ENCODE results near the gene DYNC1H1.

The DYNC1H1 gene

GRCh38 chr14:102044566-102044965 lies 80.2 kb downstream of the DYNC1H1 start:
- no peak overlapping the region for H3K9ac ChIP-seq
- no peaks in the 10 kb centered on the region for H3K27me3 ChIP-seq (ENCODE audit: insufficient read depth, low read depth)
- no peak overlapping the region for H2AFZ ChIP-seq (ENCODE audit: low read depth)
- H4K20me1 ChIP-seq (ENCODE audit: insufficient read depth), result no peaks in the 10 kb centered on the region
- H3K4me2 ChIP-seq, result no peak overlapping the region
- TF ChIP-seq CTCF (conservative IDR thresholded peaks at IDR 0.05; ENCODE audit: low read depth, low read length), result no peak
- no peaks in the 10 kb centered on the region for H3K4me1 ChIP-seq (ENCODE audit: low read depth, poor library complexity, severe bottlenecking)
- no peaks in the 10 kb centered on the region for H3K79me2 ChIP-seq (ENCODE audit: insufficient read depth, low read depth)
- H3K36me3 ChIP-seq (ENCODE audit: insufficient read depth), result peaks cover 4% of the 10 kb centered on the region; the same call in 1 of the 2 replicates
- no peak overlapping the region for H3K27ac ChIP-seq
- no peak overlapping the region for H3K4me3 ChIP-seq (IDR thresholded peaks at IDR 0.05; ENCODE audit: insufficient read depth, low read depth, low read length)

GRCh38 chr14:102046337-102047278 lies 82.2 kb downstream of the DYNC1H1 start:
- no peaks in the 10 kb centered on the region for H3K4me1 ChIP-seq (ENCODE audit: low read depth, poor library complexity, severe bottlenecking)
- H3K79me2 ChIP-seq (ENCODE audit: insufficient read depth, low read depth), result no peaks in the 10 kb centered on the region
- TF ChIP-seq CTCF (conservative IDR thresholded peaks at IDR 0.05; ENCODE audit: low read depth, low read length), result no peak
- no peaks in the 10 kb centered on the region for H4K20me1 ChIP-seq (ENCODE audit: insufficient read depth)
- no peaks in the 10 kb centered on the region for H3K27me3 ChIP-seq (ENCODE audit: insufficient read depth, low read depth)
- no peak overlapping the region for H3K27ac ChIP-seq
- no peak overlapping the region for H3K4me2 ChIP-seq
- no peak overlapping the region for H3K4me3 ChIP-seq (IDR thresholded peaks at IDR 0.05; ENCODE audit: insufficient read depth, low read depth, low read length)
- H2AFZ ChIP-seq (ENCODE audit: low read depth), result no peak overlapping the region
- peaks cover 4% of the 10 kb centered on the region; the same call in 1 of the 2 replicates for H3K36me3 ChIP-seq (ENCODE audit: insufficient read depth)
- H3K9ac ChIP-seq, result no peak overlapping the region

- Histone ChIP-seq H4K20me1 (ENCODE audit: insufficient read depth) (no peaks in the 10 kb centered on the region), H3K4me2 (no peak overlapping the region), H3K27ac (no peak overlapping the region), H3K36me3 (ENCODE audit: insufficient read depth) (peaks cover 4% of the 10 kb centered on the region; the same call in 1 of the 2 replicates), H3K9ac (no peak overlapping the region), H3K27me3 (ENCODE audit: insufficient read depth, low read depth) (no peaks in the 10 kb centered on the region), H3K4me1 (ENCODE audit: low read depth, poor library complexity, severe bottlenecking) (no peaks in the 10 kb centered on the region), H3K79me2 (ENCODE audit: insufficient read depth, low read depth) (no peaks in the 10 kb centered on the region), H2AFZ (ENCODE audit: low read depth) (no peak overlapping the region), H3K4me3 (IDR thresholded peaks at IDR 0.05; ENCODE audit: insufficient read depth, low read depth, low read length) (no peak overlapping the region)
- no peak for TF ChIP-seq CTCF (conservative IDR thresholded peaks at IDR 0.05; ENCODE audit: low read depth, low read length)
Observed at GRCh38 chr14:102047808-102048540, 83.6 kb downstream of the DYNC1H1 start.

- H3K4me3 ChIP-seq (IDR thresholded peaks at IDR 0.05; ENCODE audit: insufficient read depth, low read depth, low read length), result no peak overlapping the region
- H4K20me1 ChIP-seq (ENCODE audit: insufficient read depth), result no peaks in the 10 kb centered on the region
- H3K9ac ChIP-seq, result no peak overlapping the region
- no peak overlapping the region for H3K4me2 ChIP-seq
- no peaks in the 10 kb centered on the region for H3K27me3 ChIP-seq (ENCODE audit: insufficient read depth, low read depth)
- no peaks in the 10 kb centered on the region for H3K79me2 ChIP-seq (ENCODE audit: insufficient read depth, low read depth)
- peaks cover 4% of the 10 kb centered on the region; the same call in 1 of the 2 replicates for H3K36me3 ChIP-seq (ENCODE audit: insufficient read depth)
- no peak overlapping the region for H3K27ac ChIP-seq
- no peaks in the 10 kb centered on the region for H3K4me1 ChIP-seq (ENCODE audit: low read depth, poor library complexity, severe bottlenecking)
- H2AFZ ChIP-seq (ENCODE audit: low read depth), result no peak overlapping the region
- TF ChIP-seq CTCF (conservative IDR thresholded peaks at IDR 0.05; ENCODE audit: low read depth, low read length), result no peak
Observed at GRCh38 chr14:102049258-102050025, 85.1 kb downstream of the DYNC1H1 start.

Data from KMS-11 (cell line).